ENCODE results near the gene GALNTL6. TPM values are rescaled to one million over a fixed set of nuclear protein-coding genes. Genes with fewer than 3 reads are reported as not detected.
A peak's percentile ranks its signal among the peaks of the same experiment; 100 is the strongest.

GALNTL6 gene
- total and polyA plus RNA-seq, 9 of the 15 experiments (the other 6 are each of a cell fraction or from before 2014, with no cell fraction given), result 0.18 to 0.50 (median 0.29) TPM

DNA sequence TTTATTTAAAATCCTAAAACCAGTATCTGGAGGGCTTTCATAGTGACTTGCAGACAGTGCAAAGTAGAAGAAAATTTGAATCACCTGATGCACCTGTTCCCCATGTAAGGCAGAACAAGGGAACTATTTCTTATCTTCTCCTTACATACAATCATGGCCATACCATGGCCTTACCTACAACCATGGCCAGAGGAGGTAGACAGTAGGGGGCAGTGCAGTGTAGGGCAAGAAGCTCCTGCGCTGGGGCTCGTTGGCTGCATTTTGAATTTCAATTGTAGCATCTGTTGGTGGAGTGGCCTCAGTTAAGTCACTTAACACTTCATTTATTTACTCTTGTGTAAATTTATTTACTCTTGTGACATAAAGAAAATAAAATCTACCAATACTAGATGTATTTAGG is 33.0 kb downstream of the GALNTL6 start (continued):
- no peak for TF ChIP-seq TAF1 (IDR thresholded peaks at IDR 0.05; ENCODE audit: control insufficient read depth, extremely low read depth, insufficient read depth, low read length, severe bottlenecking)
- TF ChIP-seq, protein P1, sequence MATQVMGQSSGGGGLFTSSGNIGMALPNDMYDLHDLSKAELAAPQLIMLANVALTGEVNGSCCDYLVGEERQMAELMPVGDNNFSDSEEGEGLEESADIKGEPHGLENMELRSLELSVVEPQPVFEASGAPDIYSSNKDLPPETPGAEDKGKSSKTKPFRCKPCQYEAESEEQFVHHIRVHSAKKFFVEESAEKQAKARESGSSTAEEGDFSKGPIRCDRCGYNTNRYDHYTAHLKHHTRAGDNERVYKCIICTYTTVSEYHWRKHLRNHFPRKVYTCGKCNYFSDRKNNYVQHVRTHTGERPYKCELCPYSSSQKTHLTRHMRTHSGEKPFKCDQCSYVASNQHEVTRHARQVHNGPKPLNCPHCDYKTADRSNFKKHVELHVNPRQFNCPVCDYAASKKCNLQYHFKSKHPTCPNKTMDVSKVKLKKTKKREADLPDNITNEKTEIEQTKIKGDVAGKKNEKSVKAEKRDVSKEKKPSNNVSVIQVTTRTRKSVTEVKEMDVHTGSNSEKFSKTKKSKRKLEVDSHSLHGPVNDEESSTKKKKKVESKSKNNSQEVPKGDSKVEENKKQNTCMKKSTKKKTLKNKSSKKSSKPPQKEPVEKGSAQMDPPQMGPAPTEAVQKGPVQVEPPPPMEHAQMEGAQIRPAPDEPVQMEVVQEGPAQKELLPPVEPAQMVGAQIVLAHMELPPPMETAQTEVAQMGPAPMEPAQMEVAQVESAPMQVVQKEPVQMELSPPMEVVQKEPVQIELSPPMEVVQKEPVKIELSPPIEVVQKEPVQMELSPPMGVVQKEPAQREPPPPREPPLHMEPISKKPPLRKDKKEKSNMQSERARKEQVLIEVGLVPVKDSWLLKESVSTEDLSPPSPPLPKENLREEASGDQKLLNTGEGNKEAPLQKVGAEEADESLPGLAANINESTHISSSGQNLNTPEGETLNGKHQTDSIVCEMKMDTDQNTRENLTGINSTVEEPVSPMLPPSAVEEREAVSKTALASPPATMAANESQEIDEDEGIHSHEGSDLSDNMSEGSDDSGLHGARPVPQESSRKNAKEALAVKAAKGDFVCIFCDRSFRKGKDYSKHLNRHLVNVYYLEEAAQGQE (IDR thresholded peaks at IDR 0.05; ENCODE audit: borderline replicate concordance), result peak; percentile 57; the same call in 1 of the 2 replicates
- TF ChIP-seq, protein P1 (CRISPR knock-in tag; IDR thresholded peaks at IDR 0.05; ENCODE audit: low read depth), result no peak
- TF ChIP-seq MAFG (tag; conservative IDR thresholded peaks at IDR 0.05), result no peak
- TF ChIP-seq, protein P2, sequence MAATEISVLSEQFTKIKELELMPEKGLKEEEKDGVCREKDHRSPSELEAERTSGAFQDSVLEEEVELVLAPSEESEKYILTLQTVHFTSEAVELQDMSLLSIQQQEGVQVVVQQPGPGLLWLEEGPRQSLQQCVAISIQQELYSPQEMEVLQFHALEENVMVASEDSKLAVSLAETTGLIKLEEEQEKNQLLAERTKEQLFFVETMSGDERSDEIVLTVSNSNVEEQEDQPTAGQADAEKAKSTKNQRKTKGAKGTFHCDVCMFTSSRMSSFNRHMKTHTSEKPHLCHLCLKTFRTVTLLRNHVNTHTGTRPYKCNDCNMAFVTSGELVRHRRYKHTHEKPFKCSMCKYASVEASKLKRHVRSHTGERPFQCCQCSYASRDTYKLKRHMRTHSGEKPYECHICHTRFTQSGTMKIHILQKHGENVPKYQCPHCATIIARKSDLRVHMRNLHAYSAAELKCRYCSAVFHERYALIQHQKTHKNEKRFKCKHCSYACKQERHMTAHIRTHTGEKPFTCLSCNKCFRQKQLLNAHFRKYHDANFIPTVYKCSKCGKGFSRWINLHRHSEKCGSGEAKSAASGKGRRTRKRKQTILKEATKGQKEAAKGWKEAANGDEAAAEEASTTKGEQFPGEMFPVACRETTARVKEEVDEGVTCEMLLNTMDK (IDR thresholded peaks at IDR 0.05; ENCODE audit: borderline replicate concordance, insufficient read depth, low read depth, low read length, poor library complexity, severe bottlenecking), result no peak
- 0 out of 2 replicates have a peak, but pooled peaks have one; percentile 24 for TF ChIP-seq MYBL2 (IDR thresholded peaks at IDR 0.05; ENCODE audit: low read depth)
- no peak for TF ChIP-seq MYBL2 (CRISPR knock-in tag; IDR thresholded peaks at IDR 0.05; ENCODE audit: borderline replicate concordance)
- no peak for TF ChIP-seq POLR2A (conservative IDR thresholded peaks at IDR 0.05)
- TF ChIP-seq GATAD2A (IDR thresholded peaks at IDR 0.05), result no peak
- no peak for TF ChIP-seq ZFP1 (CRISPR knock-in tag; IDR thresholded peaks at IDR 0.05)
- TF ChIP-seq SOX6 (IDR thresholded peaks at IDR 0.05), result no peak
- TF ChIP-seq, protein P3, sequence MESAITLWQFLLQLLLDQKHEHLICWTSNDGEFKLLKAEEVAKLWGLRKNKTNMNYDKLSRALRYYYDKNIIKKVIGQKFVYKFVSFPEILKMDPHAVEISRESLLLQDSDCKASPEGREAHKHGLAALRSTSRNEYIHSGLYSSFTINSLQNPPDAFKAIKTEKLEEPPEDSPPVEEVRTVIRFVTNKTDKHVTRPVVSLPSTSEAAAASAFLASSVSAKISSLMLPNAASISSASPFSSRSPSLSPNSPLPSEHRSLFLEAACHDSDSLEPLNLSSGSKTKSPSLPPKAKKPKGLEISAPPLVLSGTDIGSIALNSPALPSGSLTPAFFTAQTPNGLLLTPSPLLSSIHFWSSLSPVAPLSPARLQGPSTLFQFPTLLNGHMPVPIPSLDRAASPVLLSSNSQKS (CRISPR knock-in tag; IDR thresholded peaks at IDR 0.05), result no peak
- TF ChIP-seq, protein P4, sequence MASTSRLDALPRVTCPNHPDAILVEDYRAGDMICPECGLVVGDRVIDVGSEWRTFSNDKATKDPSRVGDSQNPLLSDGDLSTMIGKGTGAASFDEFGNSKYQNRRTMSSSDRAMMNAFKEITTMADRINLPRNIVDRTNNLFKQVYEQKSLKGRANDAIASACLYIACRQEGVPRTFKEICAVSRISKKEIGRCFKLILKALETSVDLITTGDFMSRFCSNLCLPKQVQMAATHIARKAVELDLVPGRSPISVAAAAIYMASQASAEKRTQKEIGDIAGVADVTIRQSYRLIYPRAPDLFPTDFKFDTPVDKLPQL (IDR thresholded peaks at IDR 0.05; ENCODE audit: extremely low read depth, insufficient read length), result no peak
- TF ChIP-seq PCBP2 (IDR thresholded peaks at IDR 0.05; ENCODE audit: low read depth, low read length, poor library complexity, severe bottlenecking), result no peak
- TF ChIP-seq RB1 (IDR thresholded peaks at IDR 0.05; ENCODE audit: low read depth), result no peak
- TF ChIP-seq TCF3 (CRISPR knock-in tag; IDR thresholded peaks at IDR 0.05), result no peak
- TF ChIP-seq SAFB (IDR thresholded peaks at IDR 0.05; ENCODE audit: borderline replicate concordance, low read depth, low read length), result no peak
- no peak for TF ChIP-seq SMARCE1 (IDR thresholded peaks at IDR 0.05)

All from K562 (cell line).